ENCODE measurements around the gene SIRT6.

- no peak for TF ChIP-seq CTCF (IDR thresholded peaks at IDR 0.05)
- TF ChIP-seq POLR2A (IDR thresholded peaks at IDR 0.05), result no peak
Measured at GRCh38 chr19:4183967-4184717, 1.8 kb upstream of the SIRT6 start.

Data from lower leg skin (tissue), 3 donors.